Measurements from ENCODE around the gene PLCG1. TPM values are rescaled to one million over a fixed set of nuclear protein-coding genes. Genes with fewer than 3 reads are reported as not detected.

PLCG1 gene
- total RNA-seq, 1 experiment from 2014 or later, result 68.8 TPM

- Histone ChIP-seq H3F3A (ENCODE audit: low read length, unreplicated experiment) (no peaks in the 10 kb centered on the region), H3K4me1 (ENCODE audit: insufficient read depth, low read length) (peaks cover 12% of the 10 kb centered on the region), H3K4me3 (ENCODE audit: low read length) (no peak overlapping the region), H3K27me3 (ENCODE audit: low read length) (no peaks in the 10 kb centered on the region), H3K9ac (ENCODE audit: low read length) (no peak overlapping the region), H3K4me2 (ENCODE audit: low read length) (no peak overlapping the region), H2AFZ (ENCODE audit: low read length) (no peak overlapping the region), H3K27ac (ENCODE audit: low read length) (no peak overlapping the region), H3K36me3 (ENCODE audit: low read depth, low read length) (no peaks in the 10 kb centered on the region), H3K79me2 (ENCODE audit: low read length) (no peaks in the 10 kb centered on the region), H3K9me2 (replicated peaks; ENCODE audit: low read length) (no peaks in the 10 kb centered on the region), H4K20me1 (ENCODE audit: low read length) (no peaks in the 10 kb centered on the region), H3K9me3 (ENCODE audit: low read length) (no peaks in the 10 kb centered on the region)
- intact Hi-C loops (cut with micrococcal nuclease), result no loop called here
- DNase-seq (no peak), ATAC-seq (no peak)
- BruUV-seq (replicated peaks), result no TSS peak
- TF ChIP-seq EZH2 (IDR thresholded peaks at IDR 0.05; ENCODE audit: low read length, unreplicated experiment) (no peak), CTCF (conservative IDR thresholded peaks at IDR 0.05; ENCODE audit: low read depth, low read length) (no peak), EZH2phosphoT487 (IDR thresholded peaks at IDR 0.05; ENCODE audit: borderline replicate concordance, low read length) (no peak)
- POLR2A ChIA-PET (ENCODE audit: unreplicated experiment), result no interaction called here
- CTCF ChIA-PET, result no interaction called here
These were observed 87.7 kb downstream of the PLCG1 start for GRCh38 chr20:41225091-41225490.

- DNase-seq (no peak), ATAC-seq (no peak)
- Histone ChIP-seq H3K27ac (ENCODE audit: low read length) (no peak overlapping the region), H2AFZ (ENCODE audit: low read length) (no peak overlapping the region), H3K4me1 (ENCODE audit: insufficient read depth, low read length) (peaks cover 12% of the 10 kb centered on the region), H3K36me3 (ENCODE audit: low read depth, low read length) (no peaks in the 10 kb centered on the region), H3K9ac (ENCODE audit: low read length) (no peak overlapping the region), H3K9me2 (replicated peaks; ENCODE audit: low read length) (no peaks in the 10 kb centered on the region), H3F3A (ENCODE audit: low read length, unreplicated experiment) (no peaks in the 10 kb centered on the region), H3K9me3 (ENCODE audit: low read length) (no peaks in the 10 kb centered on the region), H3K4me2 (ENCODE audit: low read length) (no peak overlapping the region), H4K20me1 (ENCODE audit: low read length) (no peaks in the 10 kb centered on the region), H3K27me3 (ENCODE audit: low read length) (no peaks in the 10 kb centered on the region), H3K4me3 (ENCODE audit: low read length) (no peak overlapping the region), H3K79me2 (ENCODE audit: low read length) (no peaks in the 10 kb centered on the region)
- POLR2A ChIA-PET (ENCODE audit: unreplicated experiment), result no interaction called here
- BruUV-seq (replicated peaks), result no TSS peak
- CTCF ChIA-PET, result no interaction called here
- TF ChIP-seq CTCF (conservative IDR thresholded peaks at IDR 0.05; ENCODE audit: low read depth, low read length) (no peak), EZH2 (IDR thresholded peaks at IDR 0.05; ENCODE audit: low read length, unreplicated experiment) (no peak), EZH2phosphoT487 (IDR thresholded peaks at IDR 0.05; ENCODE audit: borderline replicate concordance, low read length) (no peak)
- intact Hi-C loops (cut with micrococcal nuclease), result no loop called here
These were observed 89.1 kb downstream of the PLCG1 start for GRCh38 chr20:41226426-41226825.

Small RNAs within 50 kb of the gene (microRNA-seq; reads per million reads assigned to microRNA genes)
- not detected for gene MIR6871 (ENCODE audit: unreplicated experiment)

Other genes starting within 250 kb of the PLCG1 start
- gene TOP1, start 108.7 kb upstream of the PLCG1 start, total RNA-seq (2014; rRNA removed), result 29.1 and 56.8 TPM in 2 replicates
- 14.0 and 16.2 TPM in 2 replicates for gene ZHX3, start 180.2 kb downstream of the PLCG1 start, total RNA-seq (2014; rRNA removed)
- 24.1 and 27.9 TPM in 2 replicates for gene LPIN3, start 203.3 kb downstream of the PLCG1 start, total RNA-seq (2014; rRNA removed)
- gene EMILIN3, start 229.3 kb downstream of the PLCG1 start, total RNA-seq (2014; rRNA removed), result not detected in 2 replicates

Data from PC-3 (cell line).